Measurements from ENCODE around the gene STX1B. TPM values are rescaled to one million over a fixed set of nuclear protein-coding genes. Genes with fewer than 3 reads are reported as not detected.
A peak's percentile ranks its signal among the peaks of the same experiment; 100 is the strongest.

The STX1B gene
- total RNA-seq, 2 donors from 2014 or later, result 0.27 to 0.47 TPM

DNA sequence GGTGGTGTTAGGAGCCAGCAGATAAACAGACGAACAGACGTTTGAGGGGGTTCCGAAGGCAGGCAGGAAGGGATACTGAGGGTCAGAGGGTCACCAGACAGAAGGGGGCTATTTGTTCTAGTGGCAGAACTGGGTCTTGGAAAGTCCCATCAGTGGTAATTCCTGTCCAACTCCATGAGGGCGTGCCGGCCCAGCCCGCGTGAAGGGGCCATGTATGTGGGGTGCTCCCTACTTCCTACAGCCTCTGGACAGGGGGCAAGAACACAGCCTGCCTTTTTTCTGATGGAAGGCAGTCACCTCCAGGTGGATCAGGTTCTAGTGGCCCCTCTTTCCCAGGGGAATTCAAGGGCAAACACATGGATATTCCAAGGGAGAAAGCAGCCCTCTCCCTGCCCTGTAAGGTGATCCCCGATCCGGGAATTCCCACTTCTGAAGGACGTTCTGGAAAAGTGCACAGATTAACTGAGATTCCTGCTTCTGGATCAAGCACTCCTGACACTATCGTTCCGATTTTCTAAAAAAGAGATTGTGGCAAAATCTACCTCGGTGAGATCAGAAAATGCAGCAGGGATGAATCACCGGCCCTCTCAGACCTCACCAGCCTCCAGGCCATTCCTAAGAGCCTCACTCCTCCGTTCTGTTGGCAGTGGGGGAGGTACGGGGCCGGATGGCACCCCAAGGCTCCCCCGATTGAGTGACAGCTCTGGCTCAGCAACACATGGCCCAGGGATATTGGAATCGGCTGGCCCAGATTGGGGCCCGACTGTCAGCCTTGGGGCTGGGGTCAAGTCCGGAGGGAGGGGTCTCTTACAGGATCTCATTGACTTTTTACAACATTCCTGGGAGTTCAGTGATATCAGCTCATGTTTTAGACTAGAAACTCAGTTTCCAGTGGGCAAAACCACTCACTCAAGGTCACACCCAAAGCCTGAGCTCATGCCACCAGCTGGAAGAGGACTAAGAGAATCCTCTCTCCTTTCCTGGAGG lies 12.4 kb downstream of the STX1B start:
- Mint-ChIP-seq H3K36me3 (ENCODE audit: low read depth) (no peaks in the 10 kb centered on the region), H3K27ac (no peak overlapping the region), H3K4me3 (peak overlapping the region; percentile 33), H3K4me1 (peaks cover 2% of the 10 kb centered on the region), H3K27me3 (no peaks in the 10 kb centered on the region)
- DNase-seq (no peak), ATAC-seq (no peak)
- no peaks in the 10 kb centered on the region for H3K9me3 ChIP-seq (ENCODE audit: control insufficient read depth, low read length, poor library complexity, severe bottlenecking)

GRCh38 chr16:30996985-30997724 lies 13.3 kb downstream of the STX1B start:
- peak overlapping the region; percentile 33 for H3K4me3 Mint-ChIP-seq
- DNase-seq (peak; percentile 60 to 85 (median 82)), ATAC-seq (peak; percentile 99)
- no peaks in the 10 kb centered on the region for H3K9me3 ChIP-seq (ENCODE audit: control insufficient read depth, low read length, poor library complexity, severe bottlenecking)
- H3K27me3 Mint-ChIP-seq, result no peaks in the 10 kb centered on the region
- no peaks in the 10 kb centered on the region for H3K36me3 Mint-ChIP-seq (ENCODE audit: low read depth)
- H3K4me1 Mint-ChIP-seq, result peaks cover 2% of the 10 kb centered on the region
- no peak overlapping the region for H3K27ac Mint-ChIP-seq

DNA sequence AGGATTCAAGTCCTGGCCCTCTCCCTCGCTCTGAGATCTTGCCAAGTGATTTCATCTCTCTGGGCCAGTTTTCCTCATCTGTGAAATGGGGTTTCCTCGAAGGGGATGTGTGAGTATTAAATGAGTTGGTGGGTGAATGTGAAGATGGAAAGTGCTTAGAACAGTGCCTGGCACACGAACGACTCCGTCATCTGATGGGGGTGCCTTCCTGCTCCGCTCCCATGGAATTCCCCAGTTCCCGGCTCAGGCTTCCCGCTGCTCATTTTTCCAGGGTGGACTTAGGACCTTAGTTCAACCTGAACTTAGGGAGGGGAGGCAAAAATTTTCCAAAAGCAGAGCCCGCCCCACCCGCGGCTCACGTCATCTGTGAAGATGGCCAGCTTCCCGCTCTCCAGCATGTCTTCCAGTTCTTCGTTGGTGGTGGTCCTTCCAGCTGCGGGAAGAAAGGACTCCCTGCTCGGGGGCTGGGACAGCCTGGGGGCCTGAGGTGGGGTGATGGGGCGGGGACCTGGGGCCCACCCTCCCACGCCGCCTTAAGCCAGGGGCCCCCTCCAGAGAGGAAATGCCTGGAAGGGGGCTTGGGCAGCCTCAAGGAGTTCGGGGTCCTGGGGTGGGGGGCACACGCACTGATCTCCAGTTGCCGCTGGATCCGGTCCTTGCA lies 14.0 kb downstream of the STX1B start:
- ATAC-seq (no peak), DNase-seq (no peak)
- Mint-ChIP-seq H3K27ac (no peak overlapping the region), H3K4me3 (peak overlapping the region; percentile 50), H3K36me3 (ENCODE audit: low read depth) (no peaks in the 10 kb centered on the region), H3K27me3 (no peaks in the 10 kb centered on the region), H3K4me1 (peaks cover 2% of the 10 kb centered on the region)
- no peaks in the 10 kb centered on the region for H3K9me3 ChIP-seq (ENCODE audit: control insufficient read depth, low read length, poor library complexity, severe bottlenecking)

DNA sequence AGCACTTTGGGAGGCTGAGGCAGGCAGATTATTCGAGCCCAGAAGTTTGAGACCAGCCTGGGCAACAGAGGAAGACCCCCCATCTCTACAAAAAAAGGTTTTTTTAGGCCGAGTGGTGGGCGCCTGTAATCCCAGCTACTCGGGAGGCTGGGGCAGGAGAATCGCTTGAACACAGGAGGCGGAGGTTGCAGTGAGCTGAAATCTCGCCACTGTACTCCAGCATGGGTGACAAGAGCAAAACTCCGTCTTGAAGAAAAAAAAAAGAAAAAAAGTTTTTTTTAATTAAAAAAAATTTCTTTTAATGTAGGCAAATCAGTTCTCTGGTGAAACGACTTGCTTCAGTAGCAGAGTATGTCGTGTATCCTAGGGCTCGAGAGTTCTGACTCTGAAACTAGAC lies 14.5 kb downstream of the STX1B start:
- Mint-ChIP-seq H3K27ac (no peak overlapping the region), H3K4me3 (peak overlapping the region; percentile 50), H3K27me3 (no peaks in the 10 kb centered on the region), H3K36me3 (ENCODE audit: low read depth) (no peaks in the 10 kb centered on the region), H3K4me1 (peaks cover 4% of the 10 kb centered on the region)
- DNase-seq, result no peak
- no peaks in the 10 kb centered on the region for H3K9me3 ChIP-seq (ENCODE audit: control insufficient read depth, low read length, poor library complexity, severe bottlenecking)
- ATAC-seq, result no peak

- no peaks in the 10 kb centered on the region for H3K9me3 ChIP-seq (ENCODE audit: control insufficient read depth, low read length, poor library complexity, severe bottlenecking)
- Mint-ChIP-seq H3K4me1 (peaks cover 4% of the 10 kb centered on the region), H3K27ac (no peak overlapping the region), H3K4me3 (no peak overlapping the region), H3K27me3 (no peaks in the 10 kb centered on the region), H3K36me3 (ENCODE audit: low read depth) (no peaks in the 10 kb centered on the region)
- DNase-seq (no peak), ATAC-seq (no peak)
These were observed 17.3 kb downstream of the STX1B start for GRCh38 chr16:30992931-30993816.

DNA sequence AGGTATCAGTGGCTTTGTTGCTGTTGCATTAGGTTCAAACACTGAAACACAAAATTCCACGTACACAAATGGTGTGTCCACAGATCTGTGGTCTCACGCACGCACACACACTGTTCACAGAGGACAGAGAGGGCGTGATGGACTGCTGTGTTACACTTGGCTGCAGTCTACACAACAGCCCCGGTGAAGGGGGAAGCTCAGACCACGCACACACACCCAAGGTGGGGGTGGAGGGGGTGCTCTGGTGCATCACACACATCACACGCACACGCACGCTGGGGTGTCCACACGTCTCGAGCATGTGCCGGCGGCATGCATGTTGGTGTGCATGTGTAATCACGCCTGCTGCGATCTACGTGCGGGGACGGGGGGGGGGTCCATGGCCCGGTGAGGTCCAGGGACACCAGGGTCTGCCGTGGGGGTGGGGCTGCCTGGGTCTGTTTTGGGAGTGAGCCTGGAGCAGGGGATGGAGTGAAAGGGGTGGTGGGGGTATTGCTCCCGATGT lies 18.1 kb downstream of the STX1B start:
- Mint-ChIP-seq H3K4me3 (no peak overlapping the region), H3K36me3 (ENCODE audit: low read depth) (no peaks in the 10 kb centered on the region), H3K4me1 (peaks cover 4% of the 10 kb centered on the region), H3K27me3 (no peaks in the 10 kb centered on the region), H3K27ac (no peak overlapping the region)
- H3K9me3 ChIP-seq (ENCODE audit: control insufficient read depth, low read length, poor library complexity, severe bottlenecking), result no peaks in the 10 kb centered on the region
- DNase-seq (no peak), ATAC-seq (no peak)

GRCh38 chr16:30991052-30991451 lies 19.4 kb downstream of the STX1B start:
- no peaks in the 10 kb centered on the region for H3K36me3 Mint-ChIP-seq (ENCODE audit: low read depth)
- no peak overlapping the region for H3K27ac Mint-ChIP-seq
- H3K4me3 Mint-ChIP-seq, result no peak overlapping the region
- DNase-seq (no peak), ATAC-seq (no peak)
- no peaks in the 10 kb centered on the region for H3K27me3 Mint-ChIP-seq
- no peaks in the 10 kb centered on the region for H3K9me3 ChIP-seq (ENCODE audit: control insufficient read depth, low read length, poor library complexity, severe bottlenecking)
- peaks cover 2% of the 10 kb centered on the region for H3K4me1 Mint-ChIP-seq

DNA sequence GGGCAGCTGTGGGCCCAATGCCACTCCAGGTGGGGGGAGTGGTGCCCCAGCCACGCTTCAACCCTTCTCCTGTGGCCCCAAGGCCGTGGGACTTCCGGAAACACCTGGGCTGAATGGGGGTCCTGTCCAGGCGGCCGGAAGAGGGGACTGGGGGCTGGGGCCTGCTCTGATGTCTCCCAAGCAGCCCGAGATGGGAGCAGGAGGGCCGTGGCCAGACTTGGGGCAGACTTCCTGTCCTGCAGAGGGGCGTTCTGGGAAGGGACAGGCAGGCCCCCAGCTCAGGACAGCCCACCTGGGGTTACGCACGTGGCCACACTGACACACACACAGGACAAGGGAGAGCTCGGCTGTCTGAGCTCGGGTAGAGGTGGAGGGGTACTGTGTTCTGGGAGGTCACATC lies 20.3 kb downstream of the STX1B start:
- ATAC-seq, result no peak

GRCh38 chr16:30989469-30990047 lies 20.9 kb downstream of the STX1B start:
- H3K27ac Mint-ChIP-seq, result no peak overlapping the region
- H3K4me1 Mint-ChIP-seq, result peaks cover 2% of the 10 kb centered on the region
- no peaks in the 10 kb centered on the region for H3K36me3 Mint-ChIP-seq (ENCODE audit: low read depth)
- no peak overlapping the region for H3K4me3 Mint-ChIP-seq
- ATAC-seq (no peak), DNase-seq (no peak)
- no peaks in the 10 kb centered on the region for H3K27me3 Mint-ChIP-seq
- no peaks in the 10 kb centered on the region for H3K9me3 ChIP-seq (ENCODE audit: control insufficient read depth, low read length, poor library complexity, severe bottlenecking)

More for the DNA sequence above, 20.3 kb downstream of the STX1B start:
- H3K27me3 Mint-ChIP-seq, result no peaks in the 10 kb centered on the region
- H3K36me3 Mint-ChIP-seq (ENCODE audit: low read depth), result no peaks in the 10 kb centered on the region
- H3K9me3 ChIP-seq (ENCODE audit: control insufficient read depth, low read length, poor library complexity, severe bottlenecking), result no peaks in the 10 kb centered on the region
- no peak overlapping the region for H3K27ac Mint-ChIP-seq
- no peak for DNase-seq
- peaks cover 2% of the 10 kb centered on the region for H3K4me1 Mint-ChIP-seq
- no peak overlapping the region for H3K4me3 Mint-ChIP-seq

DNA sequence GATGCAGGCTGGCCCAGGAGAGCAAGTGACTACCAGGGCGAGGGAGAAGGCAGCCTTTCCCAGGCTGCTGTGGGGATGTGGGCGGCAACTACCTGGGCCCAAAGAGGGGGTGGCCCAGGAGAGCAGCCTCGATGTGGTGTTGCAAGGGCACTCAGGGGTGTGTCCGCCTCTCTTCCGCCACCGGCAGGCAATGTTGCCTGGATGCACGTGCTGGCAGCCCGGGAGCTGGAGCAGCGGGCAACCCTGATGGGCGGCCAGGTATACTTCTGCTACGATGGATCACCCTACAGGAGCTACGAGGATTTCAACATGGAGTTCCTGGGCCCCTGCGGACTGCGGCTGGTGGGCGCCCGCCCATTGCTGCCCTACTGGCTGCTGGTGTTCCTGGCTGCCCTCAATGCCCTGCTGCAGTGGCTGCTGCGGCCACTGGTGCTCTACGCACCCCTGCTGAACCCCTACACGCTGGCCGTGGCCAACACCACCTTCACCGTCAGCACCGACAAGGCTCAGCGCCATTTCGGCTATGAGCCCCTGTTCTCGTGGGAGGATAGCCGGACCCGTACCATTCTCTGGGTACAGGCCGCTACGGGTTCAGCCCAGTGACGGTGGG lies 22.8 kb downstream of the STX1B start:
- Mint-ChIP-seq H3K36me3 (ENCODE audit: low read depth) (peaks cover 4% of the 10 kb centered on the region), H3K4me1 (peaks cover 4% of the 10 kb centered on the region), H3K27me3 (no peaks in the 10 kb centered on the region), H3K4me3 (no peak overlapping the region), H3K27ac (no peak overlapping the region)
- ATAC-seq, result no peak
- no peak for DNase-seq
- no peaks in the 10 kb centered on the region for H3K9me3 ChIP-seq (ENCODE audit: control insufficient read depth, low read length, poor library complexity, severe bottlenecking)

DNA sequence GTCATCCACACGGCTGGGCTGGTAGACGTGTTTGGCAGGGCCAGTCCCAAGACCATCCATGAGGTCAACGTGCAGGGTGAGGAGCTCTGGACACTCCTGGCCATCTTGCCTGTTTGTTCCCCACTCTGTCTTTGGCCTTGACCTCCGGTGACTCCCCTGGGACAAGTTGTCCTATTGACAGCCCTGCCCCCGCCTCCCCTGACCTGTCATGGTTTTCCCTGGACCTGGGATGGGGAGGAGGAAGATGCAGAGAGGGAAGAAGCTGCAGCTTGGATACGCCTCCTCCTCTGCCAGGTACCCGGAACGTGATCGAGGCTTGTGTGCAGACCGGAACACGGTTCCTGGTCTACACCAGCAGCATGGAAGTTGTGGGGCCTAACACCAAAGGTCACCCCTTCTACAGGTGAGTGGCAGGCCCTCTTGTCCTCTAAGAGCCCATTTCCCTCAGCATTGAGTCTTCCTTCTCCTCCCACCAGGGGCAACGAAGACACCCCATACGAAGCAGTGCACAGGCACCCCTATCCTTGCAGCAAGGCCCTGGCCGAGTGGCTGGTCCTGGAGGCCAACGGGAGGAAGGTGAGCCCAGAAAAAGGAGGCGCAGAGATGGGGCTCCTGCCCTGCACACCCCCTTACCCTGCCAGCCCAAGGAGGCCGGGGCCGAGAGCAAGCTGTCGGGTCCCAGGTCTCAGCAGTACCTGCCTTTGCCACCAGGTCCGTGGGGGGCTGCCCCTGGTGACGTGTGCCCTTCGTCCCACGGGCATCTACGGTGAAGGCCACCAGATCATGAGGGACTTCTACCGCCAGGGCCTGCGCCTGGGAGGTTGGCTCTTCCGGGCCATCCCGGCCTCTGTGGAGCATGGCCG lies 24.1 kb downstream of the STX1B start:
- ATAC-seq, result no peak
- H3K4me3 Mint-ChIP-seq, result peak overlapping the region; percentile 21
- H3K27ac Mint-ChIP-seq, result no peak overlapping the region
- H3K9me3 ChIP-seq (ENCODE audit: control insufficient read depth, low read length, poor library complexity, severe bottlenecking), result no peaks in the 10 kb centered on the region
- H3K4me1 Mint-ChIP-seq, result peaks cover 4% of the 10 kb centered on the region
- no peak for DNase-seq
- peaks cover 7% of the 10 kb centered on the region for H3K36me3 Mint-ChIP-seq (ENCODE audit: low read depth)
- no peaks in the 10 kb centered on the region for H3K27me3 Mint-ChIP-seq
